ENCODE results near the gene EFCAB6.

- TF ChIP-seq POLR2A (IDR thresholded peaks at IDR 0.05; ENCODE audit: low read length) (no peak), GATA1 (IDR thresholded peaks at IDR 0.05; ENCODE audit: low read depth, low read length) (no peak)
Observed at GRCh38 chr22:43537019-43537585, 275.0 kb downstream of the EFCAB6 start.

All from erythroblast (primary cell).